GM10847 (cell line): Measurements from ENCODE around the gene LRRN2.

Experiments
- POLR2A ChIP-seq: IDR thresholded peaks from 2 replicates; pipeline ENCODE4 v1.6.1; 2011; ENCODE audit not compliant: insufficient read length; ENCODE audit errors: extremely low read depth

LRRN2 gene

DNA sequence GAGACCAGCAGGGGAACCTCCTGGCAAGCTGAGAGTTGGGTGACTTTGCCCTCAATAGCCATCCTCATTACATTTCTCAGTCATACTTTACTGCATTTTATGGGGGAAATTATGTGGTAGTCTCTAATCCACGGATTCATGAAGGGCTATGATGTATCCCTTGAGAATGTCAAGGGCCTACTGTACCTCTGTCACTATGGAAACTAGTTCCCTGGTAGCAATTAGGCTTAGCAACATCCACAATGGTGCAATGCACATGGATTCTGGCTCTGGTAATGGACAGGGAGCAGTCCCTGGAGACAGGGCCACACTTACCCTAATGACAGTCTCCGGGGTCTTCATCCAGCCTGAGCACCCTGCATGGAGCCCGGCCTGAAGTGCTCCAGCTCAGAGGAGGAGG is 26.5 kb downstream of the LRRN2 start:
- no peak for TF ChIP-seq POLR2A

DNA sequence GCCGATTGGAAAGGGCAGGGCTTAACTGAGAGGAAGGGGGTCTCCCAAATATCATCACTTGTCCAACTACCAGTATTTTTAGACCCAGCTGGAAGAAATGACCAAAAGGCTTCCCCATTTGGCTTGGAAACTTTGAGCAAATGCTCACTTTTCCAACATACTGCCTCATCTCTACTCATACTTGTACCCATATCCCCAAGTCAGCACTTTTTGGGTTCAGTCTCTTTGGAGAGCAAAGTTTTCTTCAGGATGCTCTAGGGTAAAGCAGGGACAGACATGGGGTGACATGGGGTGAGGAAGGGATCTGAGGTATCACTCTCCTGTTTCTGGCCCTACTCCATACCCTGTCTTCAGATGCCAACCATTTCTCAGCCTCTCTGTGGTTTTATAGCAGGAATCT is 27.2 kb downstream of the LRRN2 start:
- no peak for TF ChIP-seq POLR2A

DNA sequence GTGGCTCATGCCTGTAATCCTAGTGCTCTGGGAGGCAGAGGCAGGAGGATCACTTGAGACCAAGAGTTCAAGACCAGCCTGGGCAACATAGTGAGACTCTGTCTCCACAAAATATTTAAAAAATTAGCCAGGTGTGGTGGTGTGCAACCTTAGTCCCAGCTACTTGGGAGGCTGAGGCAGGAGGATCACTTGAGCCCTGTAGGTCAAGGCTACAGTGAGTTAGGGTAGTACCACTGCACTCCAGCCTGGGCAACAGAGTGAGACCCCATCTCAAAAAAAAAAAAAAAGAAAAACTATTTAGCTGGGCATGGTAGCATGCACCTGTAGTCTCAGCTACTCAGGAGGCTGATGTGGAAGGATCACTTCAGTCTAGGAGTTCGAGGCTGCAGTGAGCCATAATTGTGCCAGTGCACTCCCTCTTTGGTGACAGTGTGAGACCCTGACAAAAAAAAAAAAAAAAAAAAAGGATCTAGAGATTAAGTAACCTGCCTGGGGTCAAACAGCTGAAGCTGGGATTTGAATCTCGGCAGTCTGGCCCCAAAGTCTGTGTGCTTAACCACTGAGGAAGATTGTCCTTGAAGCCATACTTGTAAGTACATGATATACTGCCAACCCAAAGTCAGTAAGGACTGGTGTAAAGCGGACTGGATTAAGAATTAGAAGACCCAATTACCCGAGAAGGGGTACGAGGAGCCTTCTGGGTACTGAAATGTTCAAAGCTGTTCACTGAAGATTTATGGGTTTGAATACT is 31.8 kb downstream of the LRRN2 start:
- TF ChIP-seq POLR2A = no peak

DNA sequence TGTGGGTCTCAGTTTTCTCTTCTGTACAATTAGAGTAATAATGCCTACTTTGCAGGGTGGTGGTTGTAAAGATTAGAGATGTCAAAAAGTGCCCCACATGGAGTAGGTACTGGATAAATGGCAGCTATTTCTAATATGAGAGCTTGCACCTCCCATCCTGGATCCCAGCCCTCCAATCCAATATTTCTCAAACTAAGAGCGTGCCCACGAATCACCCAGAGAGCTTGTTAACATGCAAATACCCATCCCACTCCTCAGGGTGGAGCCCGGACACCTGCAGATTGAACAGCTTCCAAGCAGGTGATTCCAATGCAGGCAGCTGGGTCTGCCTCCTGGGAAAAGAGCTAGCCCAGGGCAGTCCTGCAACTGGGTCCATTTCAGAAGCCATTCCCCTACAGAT is 33.0 kb downstream of the LRRN2 start:
- no peak for TF ChIP-seq POLR2A

DNA sequence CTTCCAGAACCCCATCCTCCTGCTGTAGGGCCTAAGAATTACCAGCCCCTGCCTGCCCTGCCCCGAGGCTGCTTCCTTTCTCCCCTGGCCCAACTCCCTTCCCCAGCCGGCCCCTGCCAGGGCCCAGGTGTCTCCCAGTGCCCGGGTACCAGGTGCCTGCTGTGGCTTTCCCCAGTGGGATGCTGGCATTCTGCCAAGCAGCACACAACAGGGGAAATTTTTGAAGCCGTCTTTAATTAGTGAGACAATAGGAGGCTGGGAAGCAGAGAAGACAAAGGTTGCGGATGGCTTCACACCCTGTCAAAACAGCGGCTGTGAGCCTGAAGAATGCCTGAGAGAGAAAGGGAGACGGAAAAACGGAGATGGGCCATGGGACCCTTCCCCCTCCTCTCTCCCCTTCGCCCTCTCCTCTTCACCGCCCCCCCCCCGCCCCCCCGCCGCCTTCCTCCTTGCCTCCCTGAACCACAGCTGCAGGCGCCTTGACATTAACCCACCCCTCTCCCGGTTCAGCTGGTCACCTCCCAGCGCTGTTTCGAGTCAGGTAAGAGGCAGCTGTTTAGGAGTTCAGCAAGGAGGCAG is 33.6 kb downstream of the LRRN2 start:
- TF ChIP-seq POLR2A = no peak

DNA sequence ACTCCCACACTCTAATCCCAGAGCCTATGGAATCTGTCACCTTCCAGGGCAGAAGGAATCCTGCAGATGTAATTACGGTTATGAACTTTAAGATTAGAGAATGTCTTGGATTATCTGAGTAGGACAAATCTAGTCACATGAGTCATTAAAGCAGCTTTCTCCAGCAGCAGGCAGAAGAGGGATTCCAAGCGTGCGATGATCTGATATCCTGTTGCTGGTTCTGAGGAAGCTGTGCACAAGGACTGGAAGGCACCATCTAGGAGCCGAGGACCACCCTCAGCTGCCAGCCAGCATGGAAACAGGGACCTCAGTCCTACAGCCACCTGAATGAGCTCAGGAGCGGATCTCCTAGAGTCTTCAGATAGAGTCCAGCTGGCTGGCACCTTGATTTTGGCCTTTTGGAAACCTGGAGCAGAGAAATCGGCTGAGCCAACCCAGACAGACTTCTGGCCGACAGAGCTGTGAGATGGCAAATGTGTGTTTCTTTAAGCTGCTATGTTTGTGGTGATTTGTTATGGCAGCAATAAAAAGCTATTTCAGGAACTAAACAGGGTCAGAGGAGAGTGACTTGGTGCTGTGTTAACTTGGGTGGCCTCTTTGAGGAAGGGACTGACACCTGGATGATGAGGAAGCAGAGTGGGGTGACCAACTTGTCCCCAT is 34.5 kb downstream of the LRRN2 start:
- TF ChIP-seq POLR2A = no peak

DNA sequence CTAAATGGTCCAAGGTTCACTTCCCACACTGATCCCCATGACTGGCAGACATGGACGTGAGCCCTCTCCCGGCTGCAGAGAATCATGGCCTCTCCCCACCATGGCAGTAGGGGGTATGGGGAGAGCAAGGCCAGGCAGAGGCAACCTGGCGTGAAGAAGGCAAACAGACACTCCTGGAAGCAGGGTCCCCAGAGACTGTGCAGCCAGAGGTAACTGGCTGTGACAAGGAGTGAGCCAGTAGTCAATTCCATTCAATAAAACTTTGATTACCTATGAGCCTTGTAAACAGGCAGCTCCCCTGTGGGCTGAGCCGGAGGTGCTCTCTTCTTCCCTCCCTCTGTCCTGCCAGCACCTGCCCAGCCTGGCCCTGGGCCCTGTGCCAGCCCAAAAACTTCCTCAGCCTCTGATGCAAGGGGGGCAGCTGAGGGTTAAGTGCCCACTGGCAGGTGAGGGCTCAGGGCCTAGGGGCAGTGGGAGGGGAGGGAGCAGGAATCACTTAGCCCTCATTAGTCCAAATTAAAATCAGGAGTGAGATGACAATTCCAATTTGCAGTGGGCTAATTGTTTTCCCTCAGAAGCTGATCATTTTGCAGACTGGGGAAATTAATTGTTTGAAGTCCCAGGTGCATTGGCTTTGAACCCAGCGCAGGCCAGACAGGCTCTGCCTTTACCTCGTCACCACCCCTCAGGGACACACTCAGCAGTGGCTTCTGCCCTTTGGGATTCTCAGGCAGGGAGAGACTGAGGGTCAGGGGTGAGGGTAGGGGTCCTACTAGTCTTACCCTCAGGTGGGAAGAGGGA is 35.6 kb downstream of the LRRN2 start:
- no peak for TF ChIP-seq POLR2A

DNA sequence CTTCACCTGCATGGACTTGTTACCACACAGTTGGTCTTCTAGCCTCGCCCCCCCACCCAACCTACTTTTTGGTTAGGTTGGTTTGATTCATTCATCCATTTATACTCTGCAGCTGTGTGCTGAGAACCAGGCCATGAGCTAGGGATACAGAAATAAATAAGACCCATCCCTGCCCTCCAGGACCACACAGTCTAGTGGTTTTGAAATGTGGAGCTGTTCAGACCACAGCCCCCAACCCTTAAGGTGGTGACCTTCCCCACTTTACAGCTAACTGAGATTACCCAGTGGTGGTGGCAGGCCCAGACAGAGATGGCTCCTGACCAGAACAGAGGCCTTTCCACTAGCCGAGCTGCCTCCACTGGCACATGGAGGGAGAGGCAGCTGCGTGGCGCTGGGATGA is 37.0 kb downstream of the LRRN2 start:
- no peak for TF ChIP-seq POLR2A

DNA sequence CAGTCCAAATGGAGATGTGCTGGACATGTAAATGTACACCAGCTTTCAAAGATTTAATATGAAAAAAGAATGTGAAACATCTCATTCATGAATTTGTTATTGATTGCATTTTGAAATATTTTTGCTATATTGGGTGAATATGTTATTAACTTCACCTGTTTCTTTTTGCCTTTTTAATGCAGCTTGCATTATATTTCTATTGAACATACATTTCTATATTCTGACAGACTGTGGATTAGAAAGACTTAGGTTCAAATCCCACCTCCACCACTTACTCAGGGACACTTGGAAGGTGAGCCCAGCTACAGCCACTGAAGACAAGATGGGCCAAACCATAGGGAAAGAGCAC is 37.8 kb downstream of the LRRN2 start:
- no peak for TF ChIP-seq POLR2A

DNA sequence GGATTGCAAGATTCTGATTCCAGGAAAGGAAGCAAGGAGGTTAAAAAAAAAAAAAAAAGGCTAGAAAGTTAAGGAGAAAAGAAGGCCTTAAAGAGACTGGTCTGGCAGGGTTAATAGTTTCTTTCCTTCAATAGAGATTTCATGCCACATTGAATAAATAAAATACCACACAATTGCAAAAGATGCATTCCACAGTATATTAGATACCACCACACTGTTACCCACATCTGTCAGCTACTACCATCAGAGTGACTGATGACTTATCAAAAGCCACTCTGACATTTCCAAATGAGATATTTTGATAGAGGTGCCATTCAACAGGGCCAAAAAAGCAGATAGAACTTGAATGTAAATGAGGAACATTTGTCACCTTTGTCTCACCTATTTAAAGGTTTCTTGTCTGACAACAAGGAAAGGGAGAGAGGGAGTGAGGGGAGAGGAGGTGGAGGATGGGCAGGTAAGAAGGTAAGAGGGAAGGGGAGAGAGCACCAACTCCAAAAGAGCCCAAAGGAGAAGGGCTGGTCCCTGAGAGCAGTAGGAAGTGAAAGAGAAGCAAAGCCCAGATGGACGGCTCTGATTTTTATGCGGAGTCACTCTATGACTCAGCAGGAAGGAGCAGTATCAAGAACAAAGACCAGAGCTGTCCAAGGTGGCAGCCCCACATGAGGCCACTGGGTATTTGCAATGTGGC is 38.3 kb downstream of the LRRN2 start:
- no peak for TF ChIP-seq POLR2A

DNA sequence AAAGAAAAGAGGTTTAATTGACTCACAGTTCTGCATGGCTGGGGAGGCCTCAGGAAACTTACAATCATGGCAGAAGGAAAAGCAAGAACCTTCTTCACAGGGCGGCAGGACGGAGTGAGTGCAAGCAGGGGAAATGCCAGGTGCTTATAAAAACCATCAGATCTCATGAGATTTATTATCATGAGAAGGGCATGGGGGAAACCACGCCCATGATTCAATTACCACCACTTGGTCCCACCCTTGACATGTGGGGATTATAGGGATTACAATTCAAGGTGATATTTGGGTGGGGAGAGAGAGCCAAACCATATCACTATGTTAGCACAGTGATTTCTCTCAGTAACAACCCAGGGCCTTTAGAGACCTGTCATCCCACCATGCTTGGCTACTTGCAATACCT is 39.9 kb downstream of the LRRN2 start:
- TF ChIP-seq POLR2A = no peak

DNA sequence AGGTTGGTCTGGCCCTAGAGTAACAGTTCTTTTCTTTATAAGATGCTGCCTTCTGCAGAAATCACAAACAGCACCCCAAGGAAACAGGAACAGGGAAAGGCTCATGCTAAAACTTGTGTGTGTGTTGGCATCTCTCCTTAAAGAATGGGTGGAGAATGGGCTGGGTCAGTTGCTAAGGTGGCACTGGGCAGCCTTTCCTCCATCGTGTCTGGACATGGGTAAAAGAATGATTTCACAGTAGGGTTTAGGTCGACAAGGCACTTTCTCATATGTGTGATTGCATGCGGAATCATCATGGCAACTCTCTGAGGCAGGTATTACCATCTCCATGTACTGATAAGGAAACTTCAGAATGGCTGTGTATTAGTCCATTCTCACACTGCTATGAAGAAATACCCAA is 40.3 kb downstream of the LRRN2 start:
- TF ChIP-seq POLR2A = no peak

DNA sequence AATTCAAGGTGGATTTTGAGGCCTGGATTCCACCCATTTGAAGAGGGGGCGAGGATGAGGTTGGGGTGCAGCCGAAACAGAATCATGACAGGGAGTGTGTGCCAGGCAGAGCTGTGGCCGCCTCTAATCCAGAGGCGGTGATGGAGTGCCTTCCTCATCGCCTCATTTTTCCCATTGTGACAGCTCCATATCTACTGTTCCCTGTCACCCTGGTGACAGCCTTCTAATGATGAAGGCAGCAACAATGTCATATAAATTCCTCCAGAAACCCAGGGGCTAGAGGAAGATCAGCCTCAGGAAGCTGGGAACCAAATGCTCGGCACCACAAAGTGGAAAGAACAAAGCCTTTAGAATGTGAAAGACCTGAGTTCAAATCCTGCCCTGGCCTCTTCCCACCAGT is 42.0 kb downstream of the LRRN2 start:
- TF ChIP-seq POLR2A = no peak

DNA sequence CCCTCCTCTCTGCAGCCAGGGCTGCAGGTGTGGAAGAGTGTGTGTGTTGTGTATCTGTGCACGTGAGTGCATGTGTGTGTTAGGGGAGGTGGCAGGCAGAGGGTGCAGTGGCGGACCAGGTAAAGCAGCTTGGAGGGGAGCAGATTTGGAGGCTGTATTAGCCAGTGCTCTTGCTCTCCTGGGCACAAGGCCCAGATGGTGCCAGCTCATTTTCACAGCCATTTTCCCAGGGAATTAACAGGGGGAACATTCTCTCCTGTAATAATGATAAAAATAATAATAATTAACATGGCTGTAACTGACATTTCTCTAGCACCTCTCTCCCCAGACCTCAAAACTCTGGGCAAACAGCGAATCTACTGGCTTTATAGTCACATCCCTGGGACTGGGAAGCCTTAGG is 43.6 kb downstream of the LRRN2 start:
- no peak for TF ChIP-seq POLR2A

DNA sequence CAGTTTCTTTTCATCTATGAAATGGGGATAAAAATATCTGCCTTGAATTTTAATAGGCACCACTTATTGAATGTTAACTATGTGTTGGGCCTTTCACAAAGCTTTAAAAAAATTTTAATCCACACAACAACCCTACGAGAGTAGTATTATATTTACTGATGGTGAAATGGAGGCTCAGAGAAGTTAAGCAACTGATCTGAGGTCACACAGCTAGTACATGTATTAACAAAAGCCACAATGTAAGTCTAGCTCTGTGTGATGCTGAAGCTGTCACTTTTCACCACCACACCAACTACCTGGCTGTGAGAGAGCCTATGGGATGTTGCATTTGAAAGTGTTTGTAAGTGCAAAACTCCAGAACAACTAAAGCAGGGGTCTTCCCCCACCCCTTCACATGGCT is 44.1 kb downstream of the LRRN2 start:
- no peak for TF ChIP-seq POLR2A
